COLO829 (cell line): ENCODE measurements around the gene GABPB2.

Source experiments
- DNase-seq: peaks from one replicate; pipeline ENCODE4 v3.0.0; 2012; ENCODE audit warnings: low spot score

Gene GABPB2

GRCh38 chr1:151165281-151165737 lies 94.7 kb downstream of the GABPB2 start:
- peak; percentile 48 for DNase-seq

GRCh38 chr1:151165738-151166504 lies 95.4 kb downstream of the GABPB2 start, which contains the start of the genes LYSMD1 and SCNM1:
Gene LYSMD1, minus strand, starts transcription at chr1:151165902. Its CDS starts 644 bp downstream, at chr1:151165258.
Gene SCNM1, plus strand, starts transcription at chr1:151166144. Its CDS starts 9 bp downstream, at chr1:151166153.
- DNase-seq = peak; percentile 100

GRCh38 chr1:151166505-151166956 lies 96.0 kb downstream of the GABPB2 start:
- peak; percentile 57 for DNase-seq

- DNase-seq = no peak
Measured at GRCh38 chr1:151167116-151167515, 96.6 kb downstream of the GABPB2 start.

- no peak for DNase-seq
Measured at GRCh38 chr1:151171190-151171589, 100.6 kb downstream of the GABPB2 start.
